ENCODE measurements around the gene LAMB4. TPM values are rescaled to one million over a fixed set of nuclear protein-coding genes. Genes with fewer than 3 reads are reported as not detected.

LAMB4 gene
- total RNA-seq, 1 donor from 2014 or later = not detected

DNA sequence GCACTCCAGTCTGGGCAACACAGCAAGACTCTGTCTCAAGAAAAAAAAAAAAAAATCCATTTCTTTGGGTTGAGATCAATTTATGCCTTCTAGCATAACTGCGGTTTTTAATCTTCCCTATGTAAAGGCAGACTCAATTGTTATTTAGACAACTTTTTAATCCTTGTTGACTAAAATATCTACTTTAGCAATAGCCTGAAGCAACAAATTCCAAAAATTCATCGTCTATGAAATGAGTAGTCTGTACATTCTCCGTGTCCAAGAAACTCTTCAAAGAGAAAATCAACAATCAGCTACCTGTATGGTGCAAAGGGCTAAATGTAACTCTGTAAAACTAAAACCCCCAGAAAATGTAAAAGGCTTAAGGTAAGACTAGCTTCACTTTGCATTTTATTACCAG, 150.0 kb downstream of the LAMB4 start:
- Histone ChIP-seq H3K36me3 (peaks cover 24 to 66% of the 10 kb centered on the region in 2 donors), H3K9me3 (no peaks in the 10 kb centered on the region), H3K4me3 (no peak overlapping the region), H3K27ac (no peak overlapping the region), H3K4me1 (peaks cover 0 to 5% of the 10 kb centered on the region in 2 donors), H3K27me3 (no peaks in the 10 kb centered on the region)
- no peak for DNase-seq (ENCODE audit: low spot score in 2 of 2)
- TF ChIP-seq CTCF (IDR thresholded peaks at IDR 0.05) = no peak
- intact Hi-C loops (cut with DNase I) = no loop called here

DNA sequence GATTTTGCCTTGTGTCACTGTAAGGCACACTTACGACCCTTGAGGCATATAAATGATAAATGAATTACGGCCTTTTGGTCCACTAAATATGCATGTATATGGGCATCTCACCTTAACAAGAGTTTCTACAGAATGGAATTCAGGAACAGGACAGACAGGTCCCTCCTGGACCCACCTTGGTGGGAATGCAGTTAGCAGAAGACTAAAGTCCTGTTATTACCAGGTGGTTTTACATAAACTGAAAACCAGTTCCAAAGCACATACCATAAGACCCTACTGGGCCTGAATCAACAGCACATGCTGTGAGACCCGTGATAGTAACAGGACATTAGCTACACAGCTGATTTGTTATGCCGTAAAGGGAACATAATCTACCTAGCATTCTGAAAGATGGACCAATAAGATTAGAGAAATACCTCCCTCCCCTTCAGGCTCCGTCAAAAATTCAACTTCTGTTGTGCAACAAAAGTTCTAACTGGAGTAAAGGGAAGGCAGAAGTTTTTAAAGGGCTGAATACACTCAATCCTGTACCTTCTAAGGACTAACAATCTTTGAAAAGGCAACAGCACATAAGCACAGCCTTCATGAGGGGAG, 151.2 kb downstream of the LAMB4 start:
- no peak for DNase-seq (ENCODE audit: low spot score in 2 of 2)
- Histone ChIP-seq H3K27me3 (no peaks in the 10 kb centered on the region), H3K4me3 (no peak overlapping the region), H3K4me1 (peaks cover 0 to 5% of the 10 kb centered on the region in 2 donors), H3K36me3 (peaks cover 24 to 67% of the 10 kb centered on the region in 2 donors), H3K27ac (no peak overlapping the region), H3K9me3 (no peaks in the 10 kb centered on the region)
- no peak for TF ChIP-seq CTCF (IDR thresholded peaks at IDR 0.05)
- intact Hi-C loops (cut with DNase I) = no loop called here

DNA sequence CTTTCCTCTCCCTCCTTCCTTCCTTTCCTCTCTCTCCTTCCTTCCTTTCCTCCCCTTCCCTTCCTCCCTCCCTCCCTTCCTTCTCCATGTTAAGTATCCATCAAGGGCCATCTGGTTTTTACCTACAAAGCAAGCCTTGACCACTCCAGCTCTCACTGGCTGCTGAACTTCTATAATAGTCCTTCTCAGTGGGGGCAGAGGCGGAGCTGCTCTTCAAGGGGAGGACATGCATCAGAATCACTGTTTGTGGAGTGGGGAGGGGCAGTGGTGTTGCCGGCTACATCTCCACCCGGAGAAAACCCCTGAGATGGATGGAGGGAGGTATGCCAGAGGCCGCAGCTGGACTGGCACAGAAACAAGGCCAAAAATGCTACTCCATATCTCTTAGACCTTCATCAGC, 153.1 kb downstream of the LAMB4 start:
- Histone ChIP-seq H3K4me1 (peaks cover 0 to 8% of the 10 kb centered on the region in 2 donors), H3K9me3 (no peaks in the 10 kb centered on the region), H3K27ac (no peak overlapping the region), H3K4me3 (no peak overlapping the region), H3K36me3 (peaks cover 24 to 76% of the 10 kb centered on the region in 2 donors), H3K27me3 (no peaks in the 10 kb centered on the region)
- intact Hi-C loops (cut with DNase I) = no loop called here
- DNase-seq (ENCODE audit: low spot score in 2 of 2) = no peak
- TF ChIP-seq CTCF (IDR thresholded peaks at IDR 0.05) = no peak

GRCh38 chr7:107976620-107977019, 153.5 kb downstream of the LAMB4 start:
- intact Hi-C loops (cut with DNase I) = no loop called here
- Histone ChIP-seq H3K27me3 (no peaks in the 10 kb centered on the region), H3K9me3 (no peaks in the 10 kb centered on the region), H3K27ac (no peak overlapping the region), H3K4me1 (peaks cover 0 to 13% of the 10 kb centered on the region in 2 donors), H3K4me3 (no peak overlapping the region), H3K36me3 (peaks cover 24 to 76% of the 10 kb centered on the region in 2 donors)
- no peak for DNase-seq (ENCODE audit: low spot score in 2 of 2)
- TF ChIP-seq CTCF (IDR thresholded peaks at IDR 0.05) = no peak

GRCh38 chr7:107975394-107976013, 154.7 kb downstream of the LAMB4 start:
- no peaks in the 10 kb centered on the region for H3K27me3 ChIP-seq
- H3K4me3 ChIP-seq = no peak overlapping the region
- TF ChIP-seq CTCF (IDR thresholded peaks at IDR 0.05) = no peak
- peaks cover 0 to 24% of the 10 kb centered on the region in 2 donors for H3K4me1 ChIP-seq
- DNase-seq (ENCODE audit: low spot score in 2 of 2) = no peak
- intact Hi-C loops (cut with DNase I) = no loop called here
- peaks cover 24 to 71% of the 10 kb centered on the region in 2 donors for H3K36me3 ChIP-seq
- no peak overlapping the region for H3K27ac ChIP-seq
- H3K9me3 ChIP-seq = no peaks in the 10 kb centered on the region
